IMR-90 (cell line): Measurements from ENCODE around the gene KCNJ6. TPM values are rescaled to one million over a fixed set of nuclear protein-coding genes. Genes with fewer than 3 reads are reported as not detected.

Experiments used
- ATAC-seq: fragments of 200-7000 bp; cut with Tn5 transposase; 2 replicates; pipeline ENCODE4 v1.9.1; 2020; ENCODE audit warnings: low read depth, mild to moderate bottlenecking, moderate library complexity
- BruUV-seq: library from RNA; stranded (reverse); fragments of 400-500 nt; replicated peaks from 2 replicates; lab custom pipeline; 2021; lab: Mats Ljungman, UMichigan
- CTCF ChIA-PET: fragments of 300-600 bp; formaldehyde crosslinking; extraction: SDS; loops from one replicate; lab custom pipeline; 2021; ENCODE audit warnings: antibody characterized with exemption; lab: Yijun Ruan, JAX
- POLR2A ChIA-PET: fragments of 300-600 bp; sonication (Branson Sonifier 250); formaldehyde crosslinking; loops from one replicate; lab custom pipeline; 2022; ENCODE audit warnings: antibody characterized with exemption; ENCODE audit not compliant: unreplicated experiment; lab: Charles Lee
- DNase-seq: peaks from one replicate; pipeline ENCODE4 v3.0.0; 2013
- H2AFZ ChIP-seq: replicated peaks from 2 replicates; pipeline ENCODE3; 2013; ENCODE audit warnings: low read length, mild to moderate bottlenecking; ENCODE audit not compliant: poor library complexity
- H2AK5ac ChIP-seq: 2 replicates; pipeline ENCODE4 v1.6.1; 2013; ENCODE audit warnings: low read depth, low read length, inconsistent platforms
- H2AK9ac ChIP-seq: replicated peaks from 2 replicates; pipeline ENCODE3; 2013; ENCODE audit warnings: mild to moderate bottlenecking, low read depth, low read length, moderate library complexity; ENCODE audit not compliant: poor library complexity
- H2BK120ac ChIP-seq: 2 replicates; pipeline ENCODE4 v1.6.1; 2013; ENCODE audit warnings: low read depth, low read length, inconsistent platforms
- H2BK15ac ChIP-seq: 3 replicates; pipeline ENCODE4 v1.6.1; 2013; ENCODE audit warnings: low read depth, low read length, inconsistent platforms
- H2BK20ac ChIP-seq: 2 replicates; pipeline ENCODE4 v1.6.1; 2013; ENCODE audit warnings: low read depth, mild to moderate bottlenecking, inconsistent platforms, low read length, moderate library complexity
- H2BK5ac ChIP-seq: 2 replicates; pipeline ENCODE4 v1.6.1; 2013; ENCODE audit warnings: mild to moderate bottlenecking, low read depth, low read length, inconsistent platforms; ENCODE audit not compliant: poor library complexity, severe bottlenecking
- H3K14ac ChIP-seq: replicated peaks from 2 replicates; pipeline ENCODE4 v1.6.1; 2013; ENCODE audit warnings: low read depth, low read length, inconsistent platforms
- H3K18ac ChIP-seq: 2 replicates; pipeline ENCODE4 v1.6.1; 2013; ENCODE audit warnings: low read depth, low read length, control low read depth
- H3K23ac ChIP-seq: 2 replicates; pipeline ENCODE4 v1.6.1; 2013; ENCODE audit warnings: low read depth, low read length, inconsistent platforms
- H3K27ac ChIP-seq: 2 replicates; pipeline ENCODE4 v1.5.1; 2013; ENCODE audit warnings: mild to moderate bottlenecking, control low read depth, low read length; ENCODE audit not compliant: insufficient read depth
- H3K27me3 ChIP-seq: 2 replicates; pipeline ENCODE4 v1.6.1; 2013; ENCODE audit warnings: low read length; ENCODE audit not compliant: control insufficient read depth, insufficient read depth
- H3K36me3 ChIP-seq: 2 replicates; pipeline ENCODE4 v1.6.1; 2013; ENCODE audit warnings: low read length, mixed read lengths; ENCODE audit not compliant: control insufficient read depth, insufficient read depth
- H3K4ac ChIP-seq: 2 replicates; pipeline ENCODE4 v1.6.1; 2013; ENCODE audit warnings: low read depth, low read length, inconsistent platforms
- H3K4me1 ChIP-seq: 2 replicates; pipeline ENCODE4 v1.6.1; 2013; ENCODE audit warnings: low read length, mixed read lengths; ENCODE audit not compliant: control insufficient read depth, insufficient read depth
- H3K4me2 ChIP-seq: 2 replicates; pipeline ENCODE4 v1.6.1; 2013; ENCODE audit warnings: low read depth, mild to moderate bottlenecking, control low read depth, low read length, moderate library complexity
- H3K4me3 ChIP-seq: 2 replicates; pipeline ENCODE4 v1.5.1; 2013; ENCODE audit warnings: low read depth, mild to moderate bottlenecking, control low read depth, low read length, moderate library complexity; ENCODE audit not compliant: insufficient read depth
- H3K56ac ChIP-seq: 2 replicates; pipeline ENCODE4 v1.6.1; 2013; ENCODE audit warnings: low read length, inconsistent platforms; ENCODE audit not compliant: insufficient read depth; ENCODE audit errors: extremely low read depth
- H3K79me1 ChIP-seq, 2 experiments: 2 replicates each; pipeline ENCODE4 v1.6.1; 2013; ENCODE audit warnings: low read length in 2 of 2, inconsistent platforms in 1 of 2, low read depth in 1 of 2
- H3K9ac ChIP-seq: 2 replicates; pipeline ENCODE4 v1.6.1; 2013; ENCODE audit warnings: low read depth, low read length, control low read depth
- H3K9me1 ChIP-seq: 2 replicates; pipeline ENCODE4 v1.6.1; 2013; ENCODE audit warnings: low read length, inconsistent platforms; ENCODE audit not compliant: insufficient read depth
- H3K9me3 ChIP-seq: 2 replicates; pipeline ENCODE4 v1.6.1; 2013; ENCODE audit warnings: low read length; ENCODE audit not compliant: control insufficient read depth, insufficient read depth
- H4K20me1 ChIP-seq: 2 replicates; pipeline ENCODE4 v1.6.1; 2013; ENCODE audit warnings: low read length, inconsistent platforms; ENCODE audit not compliant: insufficient read depth
- H4K5ac ChIP-seq: 2 replicates; pipeline ENCODE4 v1.6.1; 2013; ENCODE audit warnings: mild to moderate bottlenecking, low read depth, low read length, control low read depth
- H4K8ac ChIP-seq, 2 experiments: 2 replicates each; pipeline ENCODE4 v1.6.1; 2013; ENCODE audit warnings: low read depth in 2 of 2, low read length in 2 of 2, control low read depth in 1 of 2, inconsistent platforms in 1 of 2
- H4K91ac ChIP-seq: 2 replicates; pipeline ENCODE4 v1.6.1; 2013; ENCODE audit warnings: low read depth, low read length, inconsistent platforms; ENCODE audit not compliant: insufficient read depth
- BHLHE40 ChIP-seq: fragments of 150-350 bp; IDR thresholded peaks from 2 replicates; pipeline ENCODE4 v1.6.1; 2016; ENCODE audit warnings: mild to moderate bottlenecking, low read depth, low read length
- CEBPB ChIP-seq: IDR thresholded peaks from 2 replicates; pipeline ENCODE4 v1.6.1; 2012; ENCODE audit warnings: low read depth, low read length, improper control_type of control experiment
- FOS ChIP-seq: fragments of 150-350 bp; IDR thresholded peaks from 2 replicates; pipeline ENCODE4 v1.6.1; 2016; ENCODE audit warnings: low read depth, low read length
- MAFK ChIP-seq: IDR thresholded peaks from 2 replicates; pipeline ENCODE4 v1.6.1; 2012; ENCODE audit warnings: low read depth, low read length, improper control_type of control experiment
- MAZ ChIP-seq: IDR thresholded peaks from 2 replicates; pipeline ENCODE4 v1.6.1; 2012; ENCODE audit warnings: low read depth, mild to moderate bottlenecking, low read length, improper control_type of control experiment, moderate library complexity, borderline replicate concordance
- RAD21 ChIP-seq: IDR thresholded peaks from 2 replicates; pipeline ENCODE4 v1.6.1; 2012; ENCODE audit warnings: low read length, improper control_type of control experiment
- RFX5 ChIP-seq: IDR thresholded peaks from 2 replicates; pipeline ENCODE4 v1.8.0; 2012; ENCODE audit warnings: low read depth, mild to moderate bottlenecking, low read length, moderate library complexity
- WGBS, 2 experiments: methylation state at CpG; one replicate each; pipeline versions ENCODE4 v1.1.5 to v1.1.7; 2013; ENCODE audit warnings: missing lambda C conversion rate in 2 of 2; ENCODE audit not compliant: insufficient read length in 1 of 2; ENCODE audit errors: extremely low coverage in 2 of 2; 5-methylcytosine and 5-hydroxymethylcytosine counted together
- dilution Hi-C: fragments of 300-500 bp; cut with HindIII; formaldehyde crosslinking; loops from one replicate; pipeline ENCODE4 v1.14.3; 2018; ENCODE audit warnings: low sequenced_read_pairs; ENCODE audit not compliant: unreplicated experiment
- in situ Hi-C: fragments of 300-500 bp; cut with MboI; formaldehyde crosslinking; loops from 3 replicates; pipeline ENCODE4 v1.14.3; 2019; ENCODE audit warnings: low sequenced_read_pairs, inconsistent platforms, mixed read lengths
- intact Hi-C: fragments of 100-400 bp; cut with micrococcal nuclease; formaldehyde crosslinking; loops from 2 replicates; pipeline ENCODE4 v1.10.0; 2022
- polyA plus RNA-seq, 3 experiments: library from polyadenylated mRNA; depleted of rRNA; stranded (reverse); fragments of >200 nt; gene quantifications; 2 replicates each; pipeline ENCODE4 v1.2.3, GENCODE V29; 2012; ENCODE audit warnings: low replicate concordance in 1 of 3
- total RNA-seq: library from RNA; depleted of rRNA; stranded (reverse); fragments of >200 nt; gene quantifications from 2 replicates; pipeline ENCODE4 v1.2.3, GENCODE V29; 2012
- TF ChIP-seq, protein P1 (sequence below): conservative IDR thresholded peaks from 2 replicates; pipeline ENCODE4 v1.5.1; 2012; ENCODE audit warnings: mild to moderate bottlenecking, low read depth, low read length, improper control_type of control experiment

Gene KCNJ6
- total and polyA plus RNA-seq, 2 of the 4 experiments (the other 2 are of a cell fraction): under 0.01 to 0.02 TPM

DNA sequence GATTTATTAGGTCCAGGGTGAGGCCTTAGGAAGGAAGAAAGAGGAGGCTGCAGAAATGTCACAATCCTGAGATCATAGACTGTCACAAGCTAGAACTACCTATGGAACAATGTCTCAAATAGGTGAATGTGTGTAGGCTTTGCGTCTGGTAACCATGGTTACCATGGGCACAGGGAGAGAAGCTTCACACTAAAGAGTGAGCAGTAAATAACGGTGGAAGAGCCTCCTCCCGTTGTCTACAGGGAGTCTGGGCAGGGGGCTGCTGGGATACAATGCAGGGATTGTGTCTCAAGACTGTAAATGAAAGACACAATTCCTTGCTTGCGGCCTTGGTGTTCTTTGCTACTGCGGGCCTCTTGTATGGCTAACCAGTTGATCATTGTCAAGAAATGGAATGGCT, 28.2 kb upstream of the KCNJ6 start:
- H3K36me3 ChIP-seq: no peaks in the 10 kb centered on the region
- in situ Hi-C loops (loop anchor here (25.0 kb wide), 1 partner anchor 418 kb away; no protein-coding TSS in a partner anchor), dilution Hi-C loops (no loop called here), intact Hi-C loops (no loop called here)
- no peaks in the 10 kb centered on the region for H3K79me1 ChIP-seq
- no peak overlapping the region for H3K14ac ChIP-seq
- H3K18ac ChIP-seq: no peak overlapping the region
- no peak overlapping the region for H3K56ac ChIP-seq
- no peaks in the 10 kb centered on the region for H3K4me1 ChIP-seq
- H4K5ac ChIP-seq: no peak overlapping the region
- H3K9me3 ChIP-seq: no peaks in the 10 kb centered on the region
- no peak overlapping the region for H3K27ac ChIP-seq
- H2AFZ ChIP-seq: no peak overlapping the region
- no peak overlapping the region for H2BK120ac ChIP-seq
- no peaks in the 10 kb centered on the region for H3K9me1 ChIP-seq
- H2BK5ac ChIP-seq: no peak overlapping the region
- no TSS peak for BruUV-seq
- H2AK5ac ChIP-seq: no peak overlapping the region
- no peak overlapping the region for H4K91ac ChIP-seq
- DNase-seq (no peak), ATAC-seq (no peak)
- H2BK20ac ChIP-seq: no peak overlapping the region
- no peaks in the 10 kb centered on the region; the same call in 1 of the 2 replicates for H4K20me1 ChIP-seq
- H2AK9ac ChIP-seq: no peak overlapping the region
- no peak overlapping the region for H3K23ac ChIP-seq
- CTCF ChIA-PET: no interaction called here
- H3K4me2 ChIP-seq: no peak overlapping the region
- POLR2A ChIA-PET: no interaction called here
- H3K9ac ChIP-seq: no peak overlapping the region
- H2BK15ac ChIP-seq: no peak overlapping the region
- peaks cover 4% of the 10 kb centered on the region for H3K27me3 ChIP-seq
- WGBS, 2 experiments: 59% methylated on average over 5 of the region's 5 CpGs; no CpG with 5 or more reads in 1 of the 2 experiments
- no peak for TF ChIP-seq RAD21
- no peak for TF ChIP-seq FOS
- TF ChIP-seq, protein P1, sequence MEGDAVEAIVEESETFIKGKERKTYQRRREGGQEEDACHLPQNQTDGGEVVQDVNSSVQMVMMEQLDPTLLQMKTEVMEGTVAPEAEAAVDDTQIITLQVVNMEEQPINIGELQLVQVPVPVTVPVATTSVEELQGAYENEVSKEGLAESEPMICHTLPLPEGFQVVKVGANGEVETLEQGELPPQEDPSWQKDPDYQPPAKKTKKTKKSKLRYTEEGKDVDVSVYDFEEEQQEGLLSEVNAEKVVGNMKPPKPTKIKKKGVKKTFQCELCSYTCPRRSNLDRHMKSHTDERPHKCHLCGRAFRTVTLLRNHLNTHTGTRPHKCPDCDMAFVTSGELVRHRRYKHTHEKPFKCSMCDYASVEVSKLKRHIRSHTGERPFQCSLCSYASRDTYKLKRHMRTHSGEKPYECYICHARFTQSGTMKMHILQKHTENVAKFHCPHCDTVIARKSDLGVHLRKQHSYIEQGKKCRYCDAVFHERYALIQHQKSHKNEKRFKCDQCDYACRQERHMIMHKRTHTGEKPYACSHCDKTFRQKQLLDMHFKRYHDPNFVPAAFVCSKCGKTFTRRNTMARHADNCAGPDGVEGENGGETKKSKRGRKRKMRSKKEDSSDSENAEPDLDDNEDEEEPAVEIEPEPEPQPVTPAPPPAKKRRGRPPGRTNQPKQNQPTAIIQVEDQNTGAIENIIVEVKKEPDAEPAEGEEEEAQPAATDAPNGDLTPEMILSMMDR: no peak
- TF ChIP-seq MAZ: no peak
- TF ChIP-seq CEBPB: no peak
- TF ChIP-seq MAFK: no peak
- no peak for TF ChIP-seq BHLHE40
- TF ChIP-seq RFX5: no peak
- H3K4me3 ChIP-seq: no peak overlapping the region
- no peak overlapping the region for H3K4ac ChIP-seq
- no peak overlapping the region for H4K8ac ChIP-seq
